ENCODE data around the gene HTRA2.
A peak's percentile ranks its signal among the peaks of the same experiment; 100 is the strongest.

Gene HTRA2

GRCh38 chr2:74516650-74517049 lies 13.1 kb upstream of the HTRA2 start:
- DNase-seq: no peak

- DNase-seq: no peak
Measured at GRCh38 chr2:74522516-74522915, 7.2 kb upstream of the HTRA2 start.

GRCh38 chr2:74524005-74524404 lies 5.7 kb upstream of the HTRA2 start:
- no peak for DNase-seq

GRCh38 chr2:74524955-74525716 lies 4.6 kb upstream of the HTRA2 start:
- DNase-seq: no peak

GRCh38 chr2:74525717-74526648 lies 3.8 kb upstream of the HTRA2 start, which contains the start of gene DQX1:
Gene DQX1 (minus strand): TSS chr2:74526231. CDS start chr2:74525729, 502 bp downstream.
- no peak for DNase-seq

- no peak for DNase-seq
Measured at GRCh38 chr2:74526649-74527230, 3.0 kb upstream of the HTRA2 start.

GRCh38 chr2:74527741-74528140 lies 2.0 kb upstream of the HTRA2 start:
- no peak for DNase-seq

- DNase-seq: peak; percentile 23
Measured at GRCh38 chr2:74528600-74529356, 955 bp upstream of the HTRA2 start.

GRCh38 chr2:74530239-74531187 lies 780 bp downstream of the HTRA2 start:
- peak; percentile 38 for DNase-seq

GRCh38 chr2:74531666-74532065 lies 1.9 kb downstream of the HTRA2 start:
- DNase-seq: no peak

- no peak for DNase-seq
Measured at GRCh38 chr2:74532222-74532621, 2.5 kb downstream of the HTRA2 start.

- no peak for DNase-seq
Measured at GRCh38 chr2:74533464-74533863, 3.7 kb downstream of the HTRA2 start.

GRCh38 chr2:74534411-74534810 lies 4.7 kb downstream of the HTRA2 start:
- no peak for DNase-seq

GRCh38 chr2:74535440-74535965 lies 5.8 kb downstream of the HTRA2 start:
- DNase-seq: no peak

- no peak for DNase-seq
Measured at GRCh38 chr2:74536166-74536950, 6.6 kb downstream of the HTRA2 start.

- DNase-seq: no peak
Measured at GRCh38 chr2:74537140-74537539, 7.4 kb downstream of the HTRA2 start.

- DNase-seq: no peak
Measured at GRCh38 chr2:74538881-74539339, 9.2 kb downstream of the HTRA2 start.

- DNase-seq: no peak
Measured at GRCh38 chr2:74540291-74540690, 10.6 kb downstream of the HTRA2 start.

GRCh38 chr2:74542978-74543377 lies 13.2 kb downstream of the HTRA2 start:
- no peak for DNase-seq

GRCh38 chr2:74544634-74545033 lies 14.9 kb downstream of the HTRA2 start:
- no peak for DNase-seq

All from activated naive CD4-positive, alpha-beta T cell treated with anti-CD3 and anti-CD28 coated beads, Interleukin-2, amount 50 U/mL, for 16 hours (primary cell).